Transverse colon (tissue), 4 donors: Measurements from ENCODE around the gene RAB36. TPM values are rescaled to one million over a fixed set of nuclear protein-coding genes. Genes with fewer than 3 reads are reported as not detected.

Experiments used
- DNase-seq: peaks from one replicate; pipeline ENCODE4 v3.0.0-alpha.2; 2019
- H3K27ac ChIP-seq, 4 donors: fragments of 200-600 bp; sonication (generic); 2 replicates each; pipeline ENCODE4 v1.5.1; 2016 to 2018; ENCODE audit warnings: inconsistent platforms in 4 of 4
- H3K27me3 ChIP-seq: fragments of 200-600 bp; sonication (generic); 2 replicates; pipeline ENCODE4 v1.5.1; 2017; ENCODE audit warnings: inconsistent platforms
- H3K36me3 ChIP-seq, 4 donors: fragments of 200-600 bp; sonication (generic); 2 replicates each; pipeline ENCODE4 v1.5.1; 2017 to 2019; ENCODE audit warnings: inconsistent platforms in 4 of 4
- H3K4me1 ChIP-seq, 4 donors: fragments of 200-600 bp; sonication (generic); 2 replicates each; pipeline ENCODE4 v1.5.1; 2017 to 2020; ENCODE audit warnings: inconsistent platforms in 4 of 4
- H3K4me3 ChIP-seq, 4 donors: fragments of 200-600 bp; sonication (generic); 1 replicate in 1 of 4; 2 replicates in 3 of 4; pipeline versions ENCODE4 v1.5.1 to v1.6.1; 2017 to 2019; ENCODE audit warnings: inconsistent platforms in 4 of 4
- H3K9me3 ChIP-seq, 2 donors: fragments of 200-600 bp; sonication (generic); 2 replicates each; pipeline ENCODE4 v1.5.1; 2017 to 2019; ENCODE audit warnings: inconsistent platforms in 2 of 2
- CTCF ChIP-seq, 5 experiments: fragments of 200-600 bp in 3 of 5; fragments of 450-650 bp in 2 of 5; sonication (generic) in 3 of 5; IDR thresholded peaks; 1 replicate in 2 of 5; 2 replicates in 3 of 5; pipeline ENCODE4 v1.5.1; 2016 to 2017; ENCODE audit warnings: antibody characterized with exemption in 5 of 5, inconsistent platforms in 3 of 5, mild to moderate bottlenecking in 2 of 5, moderate library complexity in 1 of 5
- EP300 ChIP-seq: sonication (generic); formaldehyde crosslinking; IDR thresholded peaks from one replicate; pipeline ENCODE4 v1.6.1; 2017; ENCODE audit warnings: antibody characterized with exemption, low read depth
- POLR2A ChIP-seq: fragments of 450-650 bp; IDR thresholded peaks from one replicate; pipeline ENCODE4 v1.6.1; 2016; ENCODE audit warnings: antibody characterized with exemption, mild to moderate bottlenecking, moderate library complexity
- POLR2AphosphoS5 ChIP-seq, 3 donors: sonication (generic); formaldehyde crosslinking; IDR thresholded peaks; one replicate each; pipeline ENCODE4 v1.6.1; 2016; ENCODE audit warnings: antibody characterized with exemption in 3 of 3
- WGBS, 2 donors: methylation state at CpG; one replicate each; pipeline ENCODE4 v1.1.5; 2018; ENCODE audit warnings: low coverage in 1 of 2; 5-methylcytosine and 5-hydroxymethylcytosine counted together
- in situ Hi-C, 4 donors: fragments of 200-750 bp; cut with MboI; loops; one replicate each; pipeline versions ENCODE4 v1.15.0 to v1.15.1; 2017; ENCODE audit warnings: low sequenced_read_pairs in 3 of 4, low pct_ligation_motif_present in 1 of 4, low pct_unique_long_range_greater_than_20kb in 1 of 4
- intact Hi-C: fragments of 100-400 bp; cut with DNase I; formaldehyde crosslinking; loops from one replicate; pipeline ENCODE4 v1.15.1; 2023; ENCODE audit warnings: low total_unique reads
- total RNA-seq, 4 donors: library from RNA; depleted of rRNA; stranded (reverse); fragments of >200 nt; gene quantifications; one replicate each; pipeline ENCODE4 v1.1.0, GENCODE V29; 2016

RAB36 gene
- total RNA-seq, 4 donors from 2014 or later = 0.37 to 1.1 (median 0.82) TPM; not detected in 1

- intact Hi-C loops (no loop called here), in situ Hi-C loops (loop anchor here in 3 of 4 donors (5.0 to 10.0 kb wide), 2 partner anchors 106 to 108 kb away; no protein-coding TSS in a partner anchor)
- H3K27me3 ChIP-seq = no peaks in the 10 kb centered on the region
- no peak overlapping the region for H3K27ac ChIP-seq
- no peak overlapping the region for H3K4me3 ChIP-seq
- WGBS, 2 donors = 89% methylated on average over 9 of the region's 9 CpGs; no CpG with 5 or more reads in 1 of the 2 donors
- peaks cover 0 to 6% of the 10 kb centered on the region in 2 donors for H3K9me3 ChIP-seq
- H3K4me1 ChIP-seq = peaks cover 8 to 30% (median 18%) of the 10 kb centered on the region in 4 donors
- TF ChIP-seq CTCF (IDR thresholded peaks at IDR 0.05) (no peak), POLR2AphosphoS5 (IDR thresholded peaks at IDR 0.05) (no peak), POLR2A (no peak)
- no peaks in the 10 kb centered on the region for H3K36me3 ChIP-seq
- DNase-seq = no peak
Observed at GRCh38 chr22:23176645-23177027, 31.4 kb downstream of the RAB36 start.

GRCh38 chr22:23177197-23177596 lies 31.9 kb downstream of the RAB36 start:
- Histone ChIP-seq H3K27ac (peak overlapping the region in 1 of 4 donors; percentile 2), H3K36me3 (no peaks in the 10 kb centered on the region), H3K4me3 (no peak overlapping the region), H3K4me1 (peaks cover 10 to 36% (median 24%) of the 10 kb centered on the region in 4 donors), H3K27me3 (no peaks in the 10 kb centered on the region), H3K9me3 (peaks cover 0 to 6% of the 10 kb centered on the region in 2 donors)
- TF ChIP-seq EP300 = no peak
- no peak for TF ChIP-seq POLR2AphosphoS5 (IDR thresholded peaks at IDR 0.05)
- TF ChIP-seq POLR2A = no peak
- no peak for TF ChIP-seq CTCF (IDR thresholded peaks at IDR 0.05)
- intact Hi-C loops (no loop called here), in situ Hi-C loops (loop anchor here in 3 of 4 donors (5.0 to 10.0 kb wide), 2 partner anchors 105 to 108 kb away; no protein-coding TSS in a partner anchor)
- no peak for DNase-seq
- WGBS, 2 donors = 84% methylated on average over 4 of the region's 4 CpGs; no CpG with 5 or more reads in 1 of the 2 donors

- DNase-seq = peak; percentile 72
- Histone ChIP-seq H3K27ac (peak overlapping the region; percentile 65 to 84 (median 80)), H3K4me1 (peaks cover 10 to 50% (median 39%) of the 10 kb centered on the region in 4 donors), H3K36me3 (no peaks in the 10 kb centered on the region), H3K4me3 (no peak overlapping the region), H3K9me3 (peaks cover 0 to 6% of the 10 kb centered on the region in 2 donors), H3K27me3 (no peaks in the 10 kb centered on the region)
- intact Hi-C loops = loop anchor here (2.0 kb wide), 1 partner anchor 104 kb away; no protein-coding TSS in a partner anchor
- WGBS, 2 donors = 19 to 32% methylated on average over 4 to 9 of the region's 9 CpGs
- in situ Hi-C loops = loop anchor here in 3 of 4 donors (5.0 to 10.0 kb wide), 2 partner anchors 104 to 106 kb away; no protein-coding TSS in a partner anchor
- no peak for TF ChIP-seq EP300
- peak; percentile 95 to 97 (median 96) for TF ChIP-seq CTCF (IDR thresholded peaks at IDR 0.05)
- TF ChIP-seq POLR2AphosphoS5 (IDR thresholded peaks at IDR 0.05) = no peak
Observed at GRCh38 chr22:23178512-23179254, 33.4 kb downstream of the RAB36 start.
